AG09319 (cell line): ENCODE measurements around the gene CXorf58.
A peak's percentile ranks its signal among the peaks of the same experiment; 100 is the strongest.

Source experiments
- DNase-seq: peaks from one replicate; pipeline ENCODE4 v3.0.0-alpha.2; 2010; ENCODE audit warnings: low read depth; ENCODE audit errors: extremely low read depth
- CTCF ChIP-seq: IDR thresholded peaks from 2 replicates; pipeline ENCODE4 v1.5.1; 2011; ENCODE audit warnings: low read depth, mild to moderate bottlenecking, inconsistent platforms, low read length, moderate library complexity

The CXorf58 gene

DNA sequence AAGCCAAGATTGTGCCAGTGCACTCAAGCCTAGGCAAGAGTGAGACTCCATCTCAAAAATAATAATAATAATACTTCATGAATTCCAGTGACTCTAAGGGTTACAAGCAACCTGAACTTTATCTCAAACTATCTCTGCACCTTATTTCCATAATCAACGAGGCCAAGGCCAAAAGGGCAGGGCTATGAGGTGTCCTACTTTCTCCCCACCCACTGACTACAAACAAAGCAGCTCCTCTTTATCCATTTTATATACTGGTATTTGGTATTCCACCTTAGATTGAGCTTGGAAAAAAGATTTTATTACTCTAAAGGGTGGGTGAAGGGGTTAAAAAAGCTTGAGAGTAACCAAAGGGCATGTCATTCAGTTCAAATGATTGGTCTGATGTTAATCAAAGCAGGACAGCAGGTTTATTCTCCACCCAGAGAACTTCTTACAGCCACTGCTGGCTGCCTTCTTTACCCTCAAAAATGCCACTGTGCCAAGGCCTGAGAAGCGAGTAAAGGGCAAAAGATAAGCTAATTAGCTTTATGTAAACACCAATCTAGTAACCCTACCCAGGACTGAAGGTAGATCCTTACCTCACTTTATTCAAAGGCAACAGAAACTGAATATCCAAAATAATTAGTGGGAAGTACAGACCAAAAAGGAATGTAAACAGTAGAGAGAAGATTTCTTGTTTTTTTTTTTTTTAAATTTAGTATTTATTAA is 28.3 kb upstream of the CXorf58 start:
- no peak for DNase-seq
- TF ChIP-seq CTCF, result no peak

GRCh38 chrX:23883737-23884354 is 24.0 kb upstream of the CXorf58 start:
- TF ChIP-seq CTCF, result no peak
- DNase-seq, result peak; percentile 18

GRCh38 chrX:23884427-23885024 is 23.3 kb upstream of the CXorf58 start:
- DNase-seq, result no peak
- TF ChIP-seq CTCF, result no peak

DNA sequence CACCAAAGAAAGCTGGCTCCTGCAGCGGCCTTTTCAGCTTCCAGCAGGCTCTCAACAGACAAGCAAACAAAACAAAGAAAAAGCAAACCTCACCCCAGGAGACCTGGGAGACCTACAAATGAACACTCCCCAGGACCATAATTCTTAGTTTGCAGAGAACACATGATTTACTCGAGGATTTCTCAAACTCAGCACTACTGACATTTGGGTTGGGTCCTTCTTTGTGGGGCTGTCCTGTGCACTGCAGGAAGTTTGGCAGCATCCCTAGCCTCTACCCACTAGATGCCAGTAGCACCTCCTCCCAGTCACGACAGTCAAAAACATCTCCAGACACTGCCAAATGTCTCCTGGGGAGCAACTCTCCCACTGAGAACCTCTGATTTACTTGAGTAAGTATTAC is 22.0 kb upstream of the CXorf58 start:
- DNase-seq, result no peak
- no peak for TF ChIP-seq CTCF

DNA sequence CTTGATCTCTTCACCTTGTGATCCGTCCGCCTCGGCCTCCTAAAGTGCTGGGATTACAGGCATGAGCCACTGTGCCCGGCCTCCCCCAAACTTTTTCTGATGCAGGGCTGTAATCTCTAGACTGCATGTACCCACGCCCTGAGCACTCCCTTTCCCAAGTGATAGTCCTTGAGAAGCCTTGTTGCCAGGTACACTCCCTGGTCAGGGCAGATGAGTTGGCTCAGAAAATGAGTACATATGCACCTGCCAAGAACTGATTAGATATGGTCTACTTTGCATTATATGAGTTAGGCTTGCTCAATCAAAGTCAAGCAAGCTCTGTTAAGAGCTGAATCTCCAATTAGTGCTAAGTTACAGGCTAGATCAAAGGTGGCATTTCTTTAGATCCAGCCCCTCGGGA is 20.4 kb upstream of the CXorf58 start:
- no peak for DNase-seq
- no peak for TF ChIP-seq CTCF

DNA sequence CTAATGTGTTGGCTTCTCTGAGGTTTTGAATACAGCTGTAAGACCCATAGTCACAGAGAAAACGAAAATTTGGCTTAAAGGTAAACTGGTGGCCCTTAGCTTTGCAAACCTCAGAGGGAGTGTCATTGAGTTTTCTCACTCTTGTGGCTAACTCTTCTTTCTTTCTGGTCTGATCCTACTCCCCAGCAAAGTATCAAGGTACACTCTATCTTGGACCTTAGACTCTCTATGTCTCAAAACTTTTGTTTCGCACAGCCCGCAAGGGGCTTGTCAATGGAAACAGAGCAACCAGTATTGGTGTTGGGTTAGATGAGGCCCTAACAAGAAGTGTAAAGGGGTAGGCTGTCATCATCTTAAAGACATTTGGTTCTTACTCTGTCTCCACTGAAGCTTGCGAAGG is 19.9 kb upstream of the CXorf58 start:
- TF ChIP-seq CTCF, result no peak
- DNase-seq, result no peak

- TF ChIP-seq CTCF, result no peak
- no peak for DNase-seq
These were observed 18.8 kb upstream of the CXorf58 start for GRCh38 chrX:23888887-23889501.
